OCI-LY1 (cell line): ENCODE measurements around the gene ZNG1B.
"Not testable (repeated sequence)": the region's sequence is repeated elsewhere in the genome, so short reads cannot be mapped to it uniquely, and the experiment has no call there.

Experiments used
- EZH2 ChIP-seq: fragments of 200-600 bp; sonication (generic), shearing (Covaris generic); IDR thresholded peaks from 2 replicates; pipeline ENCODE4 v1.8.0; 2017; ENCODE audit warnings: borderline replicate concordance, mixed run types, mild to moderate bottlenecking, antibody characterized with exemption, low read length, moderate library complexity, mixed read lengths
- TF ChIP-seq, protein P1 (sequence below): fragments of 200-600 bp; sonication (generic), shearing (Covaris generic); IDR thresholded peaks from 2 replicates; pipeline ENCODE4 v1.5.1; 2017; ENCODE audit warnings: mild to moderate bottlenecking, antibody characterized with exemption, low read length, moderate library complexity, mixed read lengths

DNA sequence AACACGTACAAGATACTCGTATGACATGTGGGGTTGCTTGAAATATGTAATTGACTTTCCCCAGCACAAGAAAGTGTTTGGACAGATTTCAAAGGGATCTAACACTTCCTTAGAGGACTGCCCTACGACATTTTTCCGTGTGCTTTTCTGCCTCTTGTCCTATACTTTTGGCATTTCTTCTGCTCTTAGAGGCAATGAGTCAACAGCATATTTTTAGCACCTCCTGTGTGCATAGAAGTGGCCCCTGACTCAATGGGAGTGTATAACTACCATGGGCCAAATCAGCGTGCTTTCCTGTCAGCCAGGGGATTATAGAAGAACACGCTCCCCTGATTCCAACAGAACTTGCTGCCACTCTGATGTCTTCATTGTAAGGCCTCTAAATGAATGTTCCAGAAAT, 99.1 kb downstream of the ZNG1B start:
- TF ChIP-seq, protein P1, sequence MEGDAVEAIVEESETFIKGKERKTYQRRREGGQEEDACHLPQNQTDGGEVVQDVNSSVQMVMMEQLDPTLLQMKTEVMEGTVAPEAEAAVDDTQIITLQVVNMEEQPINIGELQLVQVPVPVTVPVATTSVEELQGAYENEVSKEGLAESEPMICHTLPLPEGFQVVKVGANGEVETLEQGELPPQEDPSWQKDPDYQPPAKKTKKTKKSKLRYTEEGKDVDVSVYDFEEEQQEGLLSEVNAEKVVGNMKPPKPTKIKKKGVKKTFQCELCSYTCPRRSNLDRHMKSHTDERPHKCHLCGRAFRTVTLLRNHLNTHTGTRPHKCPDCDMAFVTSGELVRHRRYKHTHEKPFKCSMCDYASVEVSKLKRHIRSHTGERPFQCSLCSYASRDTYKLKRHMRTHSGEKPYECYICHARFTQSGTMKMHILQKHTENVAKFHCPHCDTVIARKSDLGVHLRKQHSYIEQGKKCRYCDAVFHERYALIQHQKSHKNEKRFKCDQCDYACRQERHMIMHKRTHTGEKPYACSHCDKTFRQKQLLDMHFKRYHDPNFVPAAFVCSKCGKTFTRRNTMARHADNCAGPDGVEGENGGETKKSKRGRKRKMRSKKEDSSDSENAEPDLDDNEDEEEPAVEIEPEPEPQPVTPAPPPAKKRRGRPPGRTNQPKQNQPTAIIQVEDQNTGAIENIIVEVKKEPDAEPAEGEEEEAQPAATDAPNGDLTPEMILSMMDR = not testable (repeated sequence)
- TF ChIP-seq EZH2 = not testable (repeated sequence)
